ENCODE data around the gene KCNIP4.
A peak's percentile ranks its signal among the peaks of the same experiment; 100 is the strongest.

KCNIP4 gene

DNA sequence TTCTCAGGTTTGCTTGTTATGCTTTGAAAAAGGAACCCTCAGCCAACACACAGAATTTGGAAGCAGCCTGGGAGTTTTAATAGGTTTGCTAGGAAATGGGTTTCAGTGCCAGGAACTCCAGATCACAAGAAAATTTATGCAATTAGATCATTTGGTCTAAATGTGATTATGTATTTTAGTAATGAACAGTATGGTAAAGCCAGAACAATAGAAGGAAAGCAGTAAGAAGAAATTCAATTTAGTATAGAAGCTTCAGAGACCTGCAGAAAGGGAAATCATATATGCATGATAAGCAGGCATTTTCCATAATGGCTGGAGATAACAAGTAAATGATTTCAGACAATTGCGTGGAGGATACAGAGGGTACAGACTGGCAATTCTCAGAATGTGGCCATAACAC lies 184.7 kb downstream of the KCNIP4 start:
- DNase-seq (ENCODE audit: low spot score) = no peak

DNA sequence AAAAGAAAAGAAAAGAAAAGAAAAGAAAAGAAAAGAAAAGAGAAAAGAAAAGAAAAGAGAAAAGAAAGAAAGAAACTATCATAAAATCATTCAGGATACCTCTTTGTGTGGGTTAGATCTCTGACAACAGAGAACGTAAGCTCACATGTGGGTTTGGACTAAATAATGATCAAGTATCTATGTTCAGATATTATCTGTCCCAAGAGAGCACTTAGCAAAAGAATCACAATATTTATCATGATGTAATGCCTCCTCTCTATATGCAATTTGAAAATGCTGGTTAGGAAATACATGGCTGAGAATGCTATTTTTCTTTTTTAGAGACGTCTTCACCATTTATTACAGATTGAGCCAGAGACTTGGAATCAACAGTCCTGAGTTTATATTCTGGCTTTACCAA lies 191.3 kb downstream of the KCNIP4 start:
- DNase-seq (ENCODE audit: low spot score) = no peak

DNA sequence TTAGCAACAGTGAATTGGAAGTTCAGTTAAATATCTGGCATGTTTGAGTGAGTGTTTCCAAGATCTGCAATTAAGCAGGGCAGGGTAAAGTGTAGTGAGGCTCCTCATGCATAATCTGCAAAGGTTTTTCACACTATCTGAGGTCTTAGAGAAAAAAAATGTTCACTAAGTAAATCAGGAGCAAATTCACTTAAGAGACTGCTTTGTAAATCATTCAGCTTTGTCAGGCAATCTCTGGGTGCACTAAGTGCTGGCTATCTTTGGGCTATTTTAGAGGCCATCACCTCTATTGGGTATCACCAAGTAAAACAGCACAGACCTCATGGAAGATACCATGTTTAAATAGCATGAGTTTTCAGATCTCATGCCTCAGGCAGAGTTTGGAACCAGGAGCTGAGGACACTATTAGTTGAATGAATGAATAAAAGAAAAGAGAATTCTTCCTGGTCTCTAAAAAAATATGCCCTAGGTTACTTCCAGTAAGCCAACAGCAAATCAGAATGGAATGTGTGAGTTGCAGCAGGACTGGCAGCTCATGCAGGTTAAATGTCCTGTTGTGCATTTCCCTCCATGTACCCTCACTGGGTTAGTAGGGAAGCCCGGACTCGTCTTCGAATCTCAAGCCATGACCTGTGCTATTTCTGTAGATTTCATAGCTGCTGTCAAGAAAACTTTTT lies 195.3 kb downstream of the KCNIP4 start:
- peak; percentile 64 for DNase-seq (ENCODE audit: low spot score)

DNA sequence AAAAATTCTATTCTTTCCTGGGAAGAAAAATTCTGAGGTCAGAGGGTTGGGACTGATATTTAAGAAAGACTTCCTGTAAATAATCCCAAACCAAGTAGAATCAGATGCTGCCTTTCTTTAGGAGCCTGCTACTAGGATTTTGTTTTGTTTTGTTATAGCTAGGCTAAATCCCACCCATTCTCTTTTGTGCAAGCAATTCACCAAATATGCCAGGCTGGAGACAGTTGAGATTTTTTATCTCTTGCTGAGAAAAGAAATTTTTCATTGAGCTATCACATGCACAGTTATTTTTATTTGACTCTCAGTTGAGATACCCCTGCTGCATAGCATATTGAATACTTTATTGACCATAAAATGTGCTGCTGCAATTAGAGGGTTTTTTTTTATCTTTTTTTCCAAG lies 196.0 kb downstream of the KCNIP4 start:
- DNase-seq (ENCODE audit: low spot score) = no peak

DNA sequence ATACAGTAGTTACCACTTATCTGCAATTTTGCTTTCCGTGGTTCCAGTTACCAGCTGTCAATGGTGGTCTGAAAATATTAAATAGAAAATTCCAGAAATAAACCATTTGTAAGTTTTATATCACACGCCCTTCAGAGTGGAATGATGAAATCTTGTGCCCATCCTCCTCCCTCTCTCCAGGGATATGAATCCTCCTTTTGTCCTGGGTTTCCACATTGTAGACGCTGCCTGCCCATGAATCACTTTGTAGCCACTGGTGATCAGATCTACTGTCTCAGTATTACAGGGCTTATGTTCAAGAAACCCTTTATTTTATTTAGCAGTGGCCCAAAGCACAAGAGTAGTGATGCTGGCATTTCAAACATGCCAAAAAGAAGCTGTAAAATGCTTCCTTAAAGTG lies 198.6 kb downstream of the KCNIP4 start:
- no peak for DNase-seq (ENCODE audit: low spot score)

DNA sequence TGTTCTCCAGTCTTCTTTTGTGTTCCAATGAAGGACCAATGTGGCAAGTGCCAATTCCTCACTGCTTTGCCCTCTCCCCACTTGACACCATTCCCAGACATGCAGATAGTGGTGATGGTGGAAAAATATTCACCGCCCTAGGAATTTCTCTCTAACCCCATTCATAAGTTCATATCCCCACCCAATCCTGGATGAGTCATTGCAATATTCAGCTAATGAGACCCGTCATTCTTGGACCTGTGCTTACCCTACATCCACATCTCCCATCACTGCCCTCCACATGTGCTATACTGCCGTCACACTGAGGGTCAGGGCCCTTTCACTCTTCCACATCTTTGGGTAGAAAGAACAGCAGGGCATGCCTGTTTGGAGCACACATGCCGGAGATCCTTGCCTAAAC lies 199.2 kb downstream of the KCNIP4 start:
- no peak for DNase-seq (ENCODE audit: low spot score)

DNA sequence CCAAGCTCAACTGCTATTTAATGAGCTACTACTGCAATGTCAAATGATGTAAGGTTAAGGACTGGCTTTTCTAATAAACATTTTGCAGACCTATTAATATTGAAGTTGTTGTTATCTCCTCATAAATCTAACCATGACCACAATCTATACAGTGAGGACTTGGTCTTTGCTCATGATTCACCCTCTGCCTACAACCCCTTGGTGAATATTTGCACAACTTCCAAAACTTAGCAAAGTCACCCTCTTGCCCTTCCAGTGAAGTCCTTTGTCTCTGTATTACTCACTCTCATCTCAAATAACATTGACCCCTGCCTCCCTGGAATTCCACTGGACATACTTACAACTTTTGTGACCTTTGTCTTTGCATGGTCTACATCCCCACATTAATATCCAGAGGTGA lies 204.5 kb downstream of the KCNIP4 start:
- DNase-seq (ENCODE audit: low spot score) = peak; percentile 12

DNA sequence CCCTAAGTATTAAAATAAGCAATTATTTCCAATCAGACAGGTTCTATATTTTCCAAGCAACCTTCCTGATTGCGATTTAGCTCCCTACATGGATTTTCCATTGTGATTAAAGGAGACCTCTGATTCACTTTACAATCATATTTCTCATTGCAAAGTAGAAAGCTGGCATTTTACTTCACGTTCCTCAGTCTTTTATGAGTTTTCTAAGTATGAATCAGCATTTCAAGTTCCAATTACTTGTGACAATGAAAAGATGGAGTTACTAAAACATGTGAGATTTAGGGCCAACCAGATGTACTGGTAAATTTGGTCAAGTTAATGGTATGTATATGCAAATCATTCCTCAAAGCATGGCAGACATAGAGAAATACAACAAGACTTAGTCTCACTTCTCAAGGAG lies 206.2 kb downstream of the KCNIP4 start:
- no peak for DNase-seq (ENCODE audit: low spot score)

DNA sequence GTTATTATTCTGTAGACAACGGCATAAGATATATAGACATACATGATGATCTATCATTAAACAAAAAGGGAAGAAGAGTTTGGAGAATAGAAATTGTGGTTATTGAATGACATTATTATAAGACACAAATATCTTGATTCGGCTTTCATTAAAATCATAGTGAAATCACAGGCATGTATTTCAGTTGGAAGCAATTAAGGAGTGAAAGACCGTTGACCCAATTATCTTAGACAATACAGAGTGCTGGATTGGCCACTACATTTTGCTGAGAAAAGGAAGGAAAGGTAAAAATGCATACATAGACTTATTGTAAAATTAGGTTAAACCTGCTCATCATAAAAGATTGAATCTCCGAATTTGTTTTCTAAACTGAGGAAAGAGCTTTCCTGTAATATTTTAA lies 209.8 kb downstream of the KCNIP4 start:
- no peak for DNase-seq (ENCODE audit: low spot score)

DNA sequence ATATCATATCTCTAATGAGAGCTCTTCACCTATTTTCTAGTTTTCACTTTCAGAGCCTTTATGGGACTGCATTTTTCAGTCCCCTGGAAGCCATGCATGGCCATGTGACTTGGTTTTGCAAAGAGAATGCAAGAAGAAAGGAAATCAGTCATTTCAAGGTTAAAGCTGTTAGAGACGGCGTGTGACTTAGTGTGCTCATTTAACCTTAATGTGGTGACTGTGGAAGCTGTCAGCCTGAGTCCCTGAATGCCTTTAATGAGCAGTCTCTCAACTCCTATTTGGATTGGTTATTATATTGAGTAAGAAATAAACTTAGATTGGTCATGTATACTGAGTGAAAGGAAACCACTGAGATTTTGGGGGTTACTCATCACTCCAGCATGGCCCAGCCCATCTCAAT lies 212.7 kb downstream of the KCNIP4 start:
- no peak for DNase-seq (ENCODE audit: low spot score)

DNA sequence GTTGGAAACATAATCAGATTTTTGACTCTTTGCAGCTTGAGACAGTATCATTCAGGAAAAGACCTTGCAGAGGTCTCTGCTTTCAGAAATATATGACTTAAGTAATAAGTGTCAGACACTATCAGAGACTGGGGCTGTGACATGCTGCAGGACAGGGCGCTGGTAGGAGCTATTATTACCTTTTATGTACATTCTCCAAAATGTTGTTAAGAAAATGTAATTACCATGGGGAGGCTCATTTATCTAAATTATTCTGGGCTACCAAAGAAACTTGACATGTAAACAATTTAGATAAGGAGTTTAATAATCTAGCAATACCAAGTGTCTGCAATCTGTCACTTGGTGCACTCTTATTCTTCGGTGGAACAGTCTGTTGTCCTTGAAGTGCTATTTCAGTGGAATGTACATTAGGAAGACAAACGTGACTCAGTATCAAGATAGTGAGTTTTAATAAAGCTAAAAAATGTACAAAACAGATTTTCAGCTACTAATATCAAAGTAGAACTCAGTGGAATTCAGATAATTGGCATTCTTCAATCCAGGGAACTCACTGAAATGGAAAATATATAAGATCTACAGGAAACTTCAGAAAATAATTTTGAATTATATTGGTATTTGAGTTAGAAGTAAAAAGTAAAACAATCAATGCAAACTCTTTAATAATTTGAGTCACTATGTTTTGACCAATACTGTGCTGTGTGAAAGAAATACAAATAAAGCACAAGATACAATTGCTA lies 214.5 kb downstream of the KCNIP4 start:
- no peak for DNase-seq (ENCODE audit: low spot score)

DNA sequence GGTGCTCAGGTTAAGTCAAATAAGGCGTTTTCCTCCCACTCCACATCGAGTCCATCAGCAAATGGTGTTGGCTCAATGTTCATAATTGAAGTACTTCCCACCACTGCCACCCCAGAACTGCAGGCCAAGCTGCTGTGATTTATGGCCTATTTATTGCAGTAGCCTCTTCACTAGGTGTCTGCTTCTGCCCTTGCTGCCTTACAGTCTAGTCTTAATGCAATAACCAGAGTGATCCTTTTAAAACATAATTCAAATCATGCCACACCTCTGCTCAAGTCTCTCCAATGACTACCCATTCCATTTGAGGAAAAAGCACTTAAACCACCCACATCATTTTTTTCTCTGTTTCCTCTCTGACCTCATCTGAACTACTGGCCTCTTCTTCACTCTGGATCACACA lies 220.3 kb downstream of the KCNIP4 start:
- no peak for DNase-seq (ENCODE audit: low spot score)

DNA sequence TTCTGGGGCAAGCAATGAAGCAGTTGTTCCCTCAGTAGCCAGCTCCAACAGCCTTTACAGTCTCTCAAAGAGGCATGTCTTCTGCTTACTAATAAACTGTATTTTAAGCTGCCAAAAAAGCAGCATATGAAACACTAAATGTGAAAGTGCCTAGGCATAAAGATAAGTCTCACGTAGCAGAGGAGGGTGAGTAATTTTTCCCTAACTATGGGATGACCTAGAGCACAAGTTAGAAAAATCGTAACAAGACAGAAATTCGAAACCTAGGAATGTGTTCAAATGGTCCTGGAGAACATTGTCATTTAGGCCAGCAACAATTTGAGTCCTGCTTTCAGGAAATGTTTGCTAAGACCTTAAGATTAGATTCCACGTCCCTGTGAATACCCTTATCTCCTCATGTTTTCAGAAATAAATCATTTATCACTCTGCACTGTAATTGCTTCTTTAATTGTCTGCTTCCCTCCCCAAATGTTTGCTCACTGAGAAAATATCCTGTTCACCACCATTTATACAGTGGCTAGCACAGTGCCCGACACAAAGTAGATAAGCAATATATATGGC lies 222.2 kb downstream of the KCNIP4 start:
- no peak for DNase-seq (ENCODE audit: low spot score)

DNA sequence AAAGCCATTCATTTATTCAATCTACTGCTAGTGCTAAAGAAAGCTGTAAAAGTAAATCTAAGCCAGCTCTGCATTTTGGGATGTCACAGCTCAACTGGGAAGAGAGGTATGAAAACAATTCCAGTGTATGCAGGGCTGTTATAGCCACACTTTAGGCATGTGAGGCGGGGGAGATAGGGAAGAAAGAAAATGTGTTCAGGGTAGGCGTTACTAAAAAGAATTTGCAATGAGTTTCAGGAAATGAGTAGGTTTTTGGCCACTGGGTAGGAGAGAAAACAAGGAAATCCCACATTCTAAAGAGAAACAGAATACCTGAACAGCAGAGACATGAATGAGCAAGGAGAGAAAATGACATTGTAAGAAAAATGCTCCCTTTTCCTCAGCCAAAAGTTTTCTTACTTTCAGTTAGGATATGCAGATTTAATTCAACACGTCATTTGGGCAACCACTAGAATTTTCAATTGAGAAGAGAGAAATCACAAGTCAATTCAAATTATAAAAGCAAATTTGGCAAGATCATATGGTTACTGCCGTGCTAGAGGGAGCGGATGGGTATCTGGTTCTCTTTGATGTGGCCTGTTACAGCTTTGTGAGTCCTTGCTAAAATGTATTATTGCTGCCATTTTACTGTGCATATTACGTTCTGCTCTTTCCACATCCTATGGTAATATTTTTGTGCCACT lies 226.3 kb downstream of the KCNIP4 start:
- no peak for DNase-seq (ENCODE audit: low spot score)

DNA sequence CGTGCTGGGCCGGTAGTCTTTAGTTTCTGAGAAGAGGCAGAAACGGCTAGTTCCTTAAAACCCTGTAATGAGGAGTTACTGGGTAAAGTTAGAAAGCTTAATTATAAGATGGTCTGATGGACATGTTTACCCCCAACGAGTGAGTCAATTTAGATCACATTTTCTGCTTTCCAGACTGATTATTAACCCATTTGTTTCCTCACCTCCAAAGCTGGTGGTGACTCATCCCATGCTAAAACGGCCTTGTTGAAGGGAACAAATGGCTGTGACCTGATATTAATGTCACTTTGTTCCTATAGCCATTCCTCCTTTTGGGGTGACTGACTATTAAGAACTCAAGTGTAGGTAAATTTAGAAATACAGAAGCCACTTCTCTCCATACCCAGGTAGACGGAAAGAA lies 232.0 kb downstream of the KCNIP4 start:
- peak; percentile 65 for DNase-seq (ENCODE audit: low spot score)

DNA sequence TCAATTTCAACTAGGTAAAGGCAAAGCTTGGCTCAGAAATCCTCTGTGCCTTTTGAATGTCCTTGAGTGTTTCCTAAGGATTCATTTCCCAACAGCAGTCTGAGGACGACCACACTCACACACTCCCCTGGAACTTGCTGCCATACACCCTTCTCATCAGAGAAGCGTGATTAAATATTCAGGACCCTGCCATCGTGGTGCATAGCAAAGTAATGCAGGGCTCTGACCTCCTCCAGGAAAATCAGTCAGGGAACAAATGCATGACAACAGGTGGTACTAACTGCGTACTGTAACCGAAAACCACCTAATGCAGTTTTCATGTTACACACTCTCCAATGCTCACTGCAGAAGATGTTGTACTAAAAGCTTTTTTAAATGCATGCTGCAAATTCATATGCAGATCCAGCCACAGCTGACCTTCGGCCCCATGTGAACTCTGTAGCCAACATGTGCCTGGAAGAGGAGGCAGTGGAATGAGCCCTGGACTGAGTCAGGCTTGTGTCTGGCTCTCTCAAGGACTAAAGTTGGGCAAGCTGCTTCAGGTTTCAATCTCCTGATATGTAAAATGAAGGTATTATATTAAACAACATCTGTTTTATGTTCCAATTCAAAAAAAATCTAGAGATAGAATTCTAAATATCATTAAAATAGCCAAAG lies 238.3 kb downstream of the KCNIP4 start:
- no peak for DNase-seq (ENCODE audit: low spot score)

DNA sequence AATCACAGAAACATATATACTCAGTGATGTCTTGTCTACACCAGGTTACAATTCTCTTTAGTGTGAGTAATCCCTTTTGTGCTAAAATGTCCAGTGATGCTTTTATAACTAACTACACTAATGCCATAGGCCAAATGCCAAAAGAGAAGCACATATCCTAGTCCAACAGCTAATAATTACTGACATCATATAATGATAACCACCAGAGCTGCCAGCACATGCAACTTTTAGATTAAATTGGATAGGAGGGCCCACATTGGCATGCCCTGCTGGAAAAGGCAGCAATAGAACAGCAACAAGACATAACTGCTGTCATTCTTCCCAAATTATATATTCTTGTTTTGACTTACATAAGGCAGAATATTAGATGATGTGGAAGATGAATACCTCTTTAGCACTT lies 238.8 kb downstream of the KCNIP4 start:
- no peak for DNase-seq (ENCODE audit: low spot score)

DNA sequence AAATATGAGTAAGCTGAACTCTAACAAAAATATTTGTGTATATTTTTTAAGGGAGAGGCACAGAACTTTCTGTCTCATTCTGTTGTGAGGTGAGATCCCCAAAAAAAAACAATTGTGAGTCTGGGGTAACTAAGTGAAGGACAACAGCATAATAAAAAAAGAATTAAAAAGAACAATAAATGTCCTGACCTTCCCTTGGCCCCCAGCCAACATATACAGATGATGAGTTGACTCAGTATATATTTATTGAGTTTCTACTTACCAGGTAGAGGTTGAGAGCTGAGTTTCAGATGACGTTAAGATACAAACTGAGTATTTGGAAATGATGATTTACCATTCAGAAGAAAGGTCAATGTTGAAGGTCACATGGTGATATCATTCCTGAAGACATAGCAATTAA lies 239.5 kb downstream of the KCNIP4 start:
- DNase-seq (ENCODE audit: low spot score) = peak; percentile 2

DNA sequence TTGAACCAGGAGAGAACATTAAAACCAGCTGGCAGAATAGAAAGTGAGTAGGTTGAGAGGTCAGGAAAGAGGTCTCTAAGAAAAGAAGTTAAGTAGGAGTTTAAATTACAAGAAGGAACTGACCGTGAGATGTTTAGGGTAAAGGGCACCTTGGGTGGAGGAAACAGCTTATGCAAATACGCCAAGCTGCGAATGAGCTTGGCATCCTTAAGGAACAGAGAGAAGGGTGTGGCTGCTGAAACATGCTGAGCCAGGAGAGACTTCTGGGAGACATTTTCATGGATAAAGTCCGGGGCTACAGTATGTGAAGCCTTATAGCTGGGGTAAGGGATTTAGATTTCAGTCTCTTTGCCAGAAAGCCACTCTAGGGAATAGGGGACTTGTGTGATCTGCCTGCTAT lies 249.1 kb downstream of the KCNIP4 start:
- DNase-seq (ENCODE audit: low spot score) = no peak

DNA sequence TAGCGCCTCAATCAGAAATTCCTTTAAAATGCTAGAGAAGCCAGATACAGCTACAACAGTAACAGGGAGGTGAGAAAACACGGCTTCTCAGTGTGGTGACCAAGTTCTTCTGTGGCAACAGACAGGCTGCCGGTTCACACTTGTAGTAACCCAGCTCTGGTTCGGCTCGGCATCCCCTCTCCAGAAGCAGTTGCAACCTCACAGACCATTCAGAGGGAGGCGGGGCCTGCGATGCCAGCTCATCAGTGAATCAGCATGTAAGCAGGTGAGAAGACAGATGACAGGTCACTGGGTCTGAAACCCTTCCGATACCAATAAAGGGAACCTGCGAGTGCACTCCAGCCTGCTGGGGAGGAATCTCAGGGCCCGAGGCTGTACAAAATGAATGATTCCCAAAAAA lies 251.0 kb downstream of the KCNIP4 start:
- peak; percentile 88 for DNase-seq (ENCODE audit: low spot score)

DNA sequence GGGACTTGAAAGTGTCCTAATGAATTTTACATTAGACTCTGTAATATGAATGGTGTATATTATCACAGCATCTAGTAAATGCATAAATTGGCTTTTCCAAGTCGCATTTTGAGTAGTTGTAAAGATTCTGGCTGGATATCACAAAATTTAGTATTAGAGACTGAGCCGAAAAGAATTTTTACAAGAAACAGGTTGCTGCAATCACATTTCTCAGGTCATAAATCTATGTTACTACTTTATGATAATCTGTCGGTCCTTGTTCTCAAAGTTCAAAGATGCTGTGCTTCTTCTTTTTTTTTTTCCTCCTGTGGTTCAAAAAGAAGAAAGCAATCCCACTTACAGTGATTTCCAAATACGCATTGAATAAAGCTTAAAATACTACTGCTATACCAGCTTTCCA lies 253.4 kb downstream of the KCNIP4 start:
- DNase-seq (ENCODE audit: low spot score) = no peak

DNA sequence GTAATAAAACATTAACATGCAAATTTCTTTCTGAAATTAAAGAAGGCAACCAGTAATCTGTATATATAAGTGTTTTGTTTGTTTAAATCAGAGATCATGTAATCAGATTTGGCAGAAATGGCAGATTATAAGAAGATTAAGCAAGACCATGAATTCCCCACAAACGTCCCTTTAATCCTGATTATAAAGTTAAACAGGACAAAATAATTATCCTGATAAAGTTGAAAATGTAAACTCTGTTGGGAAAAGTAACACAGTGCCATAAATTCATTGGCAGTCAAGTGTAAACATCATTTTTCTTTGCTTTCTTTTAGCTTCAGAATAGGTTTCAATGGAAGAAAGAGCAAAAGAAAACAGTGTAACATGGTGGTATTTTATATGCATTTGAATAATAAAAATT lies 256.3 kb downstream of the KCNIP4 start:
- no peak for DNase-seq (ENCODE audit: low spot score)

Data from kidney tubule cell (primary cell).